CD4-positive, alpha-beta memory T cell (primary cell): Measurements from ENCODE around the gene SNX33. TPM values are rescaled to one million over a fixed set of nuclear protein-coding genes. Genes with fewer than 3 reads are reported as not detected.

Source experiments
- CTCF ChIA-PET: fragments of 350-600 bp; sonication (Branson Sonifier 250); formaldehyde crosslinking; loops from one replicate; lab custom pipeline; 2021; ENCODE audit warnings: inconsistent platforms; ENCODE audit not compliant: partially characterized antibody; lab: Charles Lee
- POLR2A ChIA-PET: fragments of 350-600 bp; sonication (Branson Sonifier 250); formaldehyde crosslinking; loops from one replicate; lab custom pipeline; 2021; ENCODE audit not compliant: partially characterized antibody; lab: Charles Lee
- DNase-seq, 5 donors: peaks; one replicate each; pipeline versions ENCODE4 v3.0.0 to v3.0.0-alpha.2; 2020 to 2022; ENCODE audit warnings: mixed read lengths in 1 of 5
- H3K27ac ChIP-seq: one replicate; pipeline ENCODE4 v1.7.0; 2013; ENCODE audit warnings: low read depth, low read length
- H3K27me3 ChIP-seq: 2 replicates; pipeline ENCODE4 v1.7.0; 2013; ENCODE audit warnings: mild to moderate bottlenecking, low read length, moderate library complexity; ENCODE audit not compliant: insufficient read depth
- H3K36me3 ChIP-seq: 2 replicates; pipeline ENCODE4 v1.7.0; 2013; ENCODE audit warnings: mild to moderate bottlenecking, low read length, moderate library complexity; ENCODE audit not compliant: insufficient read depth
- H3K4me1 ChIP-seq: 2 replicates; pipeline ENCODE4 v1.7.0; 2013; ENCODE audit warnings: mild to moderate bottlenecking, low read length, moderate library complexity; ENCODE audit not compliant: insufficient read depth
- H3K4me3 ChIP-seq, 2 donors: one replicate each; pipeline ENCODE4 v1.7.0; 2013; ENCODE audit warnings: low read length in 2 of 2, mild to moderate bottlenecking in 1 of 2
- H3K9me3 ChIP-seq, 2 donors: one replicate each; pipeline ENCODE4 v1.7.0; 2013; ENCODE audit warnings: low read length in 2 of 2, control low read depth in 1 of 2; ENCODE audit not compliant: control insufficient read depth in 1 of 2
- H3K27ac Mint-ChIP-seq, 7 donors: one replicate each; pipeline ENCODE4 v1.8.0; 2020 to 2021; ENCODE audit warnings: mixed read lengths in 7 of 7, mild to moderate bottlenecking in 6 of 7, inconsistent platforms in 3 of 7, moderate library complexity in 3 of 7
- H3K27me3 Mint-ChIP-seq, 2 donors: one replicate each; pipeline ENCODE4 v1.8.0; 2020 to 2021; ENCODE audit warnings: mixed read lengths in 2 of 2
- H3K36me3 Mint-ChIP-seq, 2 donors: one replicate each; pipeline ENCODE4 v1.8.0; 2020 to 2021; ENCODE audit warnings: mixed read lengths in 2 of 2, inconsistent platforms in 1 of 2, mild to moderate bottlenecking in 1 of 2
- H3K4me1 Mint-ChIP-seq, 4 donors: one replicate each; pipeline ENCODE4 v1.8.0; 2020 to 2021; ENCODE audit warnings: mixed read lengths in 4 of 4, mild to moderate bottlenecking in 1 of 4
- H3K4me3 Mint-ChIP-seq, 8 donors: one replicate each; pipeline ENCODE4 v1.8.0; 2020 to 2021; ENCODE audit warnings: mixed read lengths in 8 of 8, mild to moderate bottlenecking in 7 of 8, moderate library complexity in 6 of 8, inconsistent platforms in 3 of 8
- H3K9me3 Mint-ChIP-seq, 8 donors: one replicate each; pipeline ENCODE4 v1.8.0; 2020 to 2021; ENCODE audit warnings: mixed read lengths in 8 of 8, mild to moderate bottlenecking in 5 of 8, inconsistent platforms in 3 of 8, moderate library complexity in 1 of 8
- intact Hi-C: fragments of 100-400 bp; cut with micrococcal nuclease; formaldehyde crosslinking; loops from one replicate; pipeline ENCODE4 v1.15.1; 2023
- polyA plus RNA-seq, 2 donors: library from polyadenylated mRNA; unstranded; fragments of 300-500 nt; fragmentation: Illumina TruSeq; gene quantifications; one replicate each; pipeline ENCODE4 v1.2.3, GENCODE V29; 2021
- total RNA-seq, 2 experiments: library from RNA; stranded (reverse); gene quantifications; one replicate each; pipeline ENCODE4 v1.2.3, GENCODE V29; 2021

The SNX33 gene
- total and polyA plus RNA-seq, 4 experiments from 2014 or later: 0.33 to 3.8 (median 2.6) TPM

- H3K27ac ChIP-seq: no peak overlapping the region
- Mint-ChIP-seq H3K27ac (no peak overlapping the region), H3K27me3 (no peaks in the 10 kb centered on the region), H3K9me3 (no peaks in the 10 kb centered on the region), H3K36me3 (no peaks in the 10 kb centered on the region), H3K4me1 (no peaks in the 10 kb centered on the region), H3K4me3 (no peak overlapping the region)
- POLR2A ChIA-PET: interaction anchor here (0.9 kb wide), 1 partner anchor 12 kb away, joined by 3 read pairs; no protein-coding TSS in a partner anchor
- no peaks in the 10 kb centered on the region for H3K9me3 ChIP-seq
- no peak for DNase-seq
- no peaks in the 10 kb centered on the region for H3K36me3 ChIP-seq
- intact Hi-C loops: no loop called here
- no peaks in the 10 kb centered on the region for H3K4me1 ChIP-seq
- H3K4me3 ChIP-seq: no peak overlapping the region
- CTCF ChIA-PET: interaction anchor here (0.6 kb wide), 1 partner anchor 1210 kb away, joined by 3 read pairs; no protein-coding TSS in a partner anchor
- no peaks in the 10 kb centered on the region for H3K27me3 ChIP-seq
These were observed 24.3 kb downstream of the SNX33 start for GRCh38 chr15:75671730-75672602.

DNA sequence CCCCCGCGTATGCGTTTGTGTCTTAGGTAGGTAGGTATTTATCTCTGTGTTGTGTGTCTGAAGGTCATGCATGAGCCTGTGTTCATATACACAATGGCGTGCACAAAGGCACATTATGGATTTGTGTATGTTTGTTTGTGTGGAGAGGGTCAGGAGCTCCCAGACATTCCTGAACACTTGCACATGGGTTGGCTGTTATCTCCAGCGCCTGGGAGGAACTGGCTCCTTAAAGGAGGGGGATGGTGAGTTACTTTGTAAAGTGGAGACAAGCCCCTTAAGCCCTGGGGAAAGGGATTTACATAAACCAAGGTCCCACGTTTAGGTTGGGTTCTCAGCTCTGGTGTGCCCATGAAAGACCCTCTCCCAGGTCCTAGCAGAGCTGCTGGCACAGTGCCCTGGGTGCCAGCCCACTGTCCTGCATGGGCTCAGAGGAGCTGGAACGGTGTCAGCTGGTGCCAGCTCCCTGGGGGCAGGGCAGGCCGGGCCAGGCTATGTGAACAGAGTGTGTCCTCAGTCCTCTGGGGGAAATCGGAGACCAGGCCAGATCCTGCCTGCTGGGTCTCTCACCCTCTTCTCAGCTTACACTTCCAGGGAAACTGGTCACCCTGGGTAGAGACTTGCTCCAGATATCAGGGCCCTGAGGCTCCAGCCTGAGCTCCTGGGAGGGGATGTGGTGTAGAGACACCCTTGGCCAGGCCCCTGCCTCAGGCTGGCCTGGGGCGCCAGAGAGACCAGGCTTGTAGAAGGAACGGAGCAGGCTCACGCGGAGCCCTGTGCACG is 25.1 kb downstream of the SNX33 start:
- no peaks in the 10 kb centered on the region for H3K36me3 ChIP-seq
- Mint-ChIP-seq H3K27me3 (no peaks in the 10 kb centered on the region), H3K36me3 (no peaks in the 10 kb centered on the region), H3K9me3 (no peaks in the 10 kb centered on the region), H3K4me1 (no peaks in the 10 kb centered on the region), H3K27ac (no peak overlapping the region), H3K4me3 (no peak overlapping the region)
- H3K27me3 ChIP-seq: no peaks in the 10 kb centered on the region
- no peak for DNase-seq
- POLR2A ChIA-PET: no interaction called here
- intact Hi-C loops: no loop called here
- no peaks in the 10 kb centered on the region for H3K4me1 ChIP-seq
- CTCF ChIA-PET: interaction anchor here (0.5 kb wide), 1 partner anchor 166 kb away, joined by 3 read pairs; no protein-coding TSS in a partner anchor
- no peaks in the 10 kb centered on the region for H3K9me3 ChIP-seq
- no peak overlapping the region for H3K27ac ChIP-seq
- no peak overlapping the region for H3K4me3 ChIP-seq

- no peak for DNase-seq
- Mint-ChIP-seq H3K27me3 (no peaks in the 10 kb centered on the region), H3K4me3 (no peak overlapping the region), H3K36me3 (no peaks in the 10 kb centered on the region), H3K27ac (no peak overlapping the region), H3K4me1 (no peaks in the 10 kb centered on the region), H3K9me3 (no peaks in the 10 kb centered on the region)
- Histone ChIP-seq H3K4me3 (no peak overlapping the region), H3K4me1 (no peaks in the 10 kb centered on the region), H3K27ac (no peak overlapping the region), H3K36me3 (no peaks in the 10 kb centered on the region), H3K9me3 (no peaks in the 10 kb centered on the region), H3K27me3 (no peaks in the 10 kb centered on the region)
- ChIA-PET CTCF (no interaction called here), POLR2A (no interaction called here)
- intact Hi-C loops: no loop called here
These were observed 25.9 kb downstream of the SNX33 start for GRCh38 chr15:75673426-75674235.

GRCh38 chr15:75674366-75674765 is 26.7 kb downstream of the SNX33 start:
- H3K27ac ChIP-seq: no peak overlapping the region
- H3K4me3 Mint-ChIP-seq: no peak overlapping the region
- no peaks in the 10 kb centered on the region for H3K9me3 ChIP-seq
- no peaks in the 10 kb centered on the region for H3K36me3 Mint-ChIP-seq
- H3K4me1 ChIP-seq: no peaks in the 10 kb centered on the region
- ChIA-PET POLR2A (no interaction called here), CTCF (no interaction called here)
- no peaks in the 10 kb centered on the region for H3K27me3 Mint-ChIP-seq
- intact Hi-C loops: no loop called here
- no peaks in the 10 kb centered on the region for H3K4me1 Mint-ChIP-seq
- no peak overlapping the region for H3K27ac Mint-ChIP-seq
- H3K4me3 ChIP-seq: no peak overlapping the region
- DNase-seq: no peak
- H3K27me3 ChIP-seq: no peaks in the 10 kb centered on the region
- H3K9me3 Mint-ChIP-seq: no peaks in the 10 kb centered on the region
- H3K36me3 ChIP-seq: no peaks in the 10 kb centered on the region

- intact Hi-C loops: no loop called here
- CTCF ChIA-PET: interaction anchor here (1.3 kb wide), 1 partner anchor 10 kb away, joined by 3 read pairs; no protein-coding TSS in a partner anchor
These were observed 28.1 kb downstream of the SNX33 start for GRCh38 chr15:75675579-75676404.

DNA sequence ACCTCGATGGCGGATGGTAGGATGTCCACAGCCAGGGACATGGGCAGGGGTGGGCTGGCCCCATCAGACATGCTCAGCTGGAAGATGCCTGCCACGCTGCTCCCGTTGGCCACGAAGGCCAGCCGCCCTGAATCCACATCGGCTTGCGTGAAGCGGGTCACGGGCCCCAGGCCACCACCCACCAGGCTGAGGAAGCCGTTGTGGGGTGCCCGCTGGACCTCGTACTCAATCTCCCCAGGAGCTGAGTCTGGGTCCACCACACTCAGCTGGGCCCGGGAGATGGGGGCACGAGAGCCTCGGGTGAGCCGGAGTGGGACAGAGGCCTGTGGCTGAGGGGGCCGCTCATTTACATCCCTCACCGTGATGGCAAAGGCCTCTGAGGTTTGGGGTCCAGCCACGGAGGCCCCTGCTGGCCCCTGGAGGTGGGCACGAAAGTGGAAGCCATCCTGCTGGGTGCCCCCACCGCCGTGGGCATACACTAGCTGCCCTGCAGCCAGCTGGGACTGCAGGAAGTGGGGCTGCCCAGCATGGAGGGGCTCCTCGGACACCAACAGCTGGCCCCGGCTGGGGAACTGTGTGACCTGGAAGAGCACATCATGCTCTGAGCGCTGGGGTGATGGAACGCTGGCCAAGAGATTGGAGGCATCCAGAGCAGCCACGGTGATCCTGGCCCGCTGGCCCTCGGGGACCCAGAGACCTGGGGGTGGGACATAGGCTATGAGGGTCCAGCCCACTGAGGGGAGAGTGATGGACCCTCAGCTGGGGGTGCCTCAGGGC is 29.2 kb downstream of the SNX33 start:
- Mint-ChIP-seq H3K27me3 (no peaks in the 10 kb centered on the region), H3K9me3 (no peaks in the 10 kb centered on the region), H3K36me3 (no peaks in the 10 kb centered on the region), H3K4me3 (no peak overlapping the region), H3K27ac (no peak overlapping the region), H3K4me1 (no peaks in the 10 kb centered on the region)
- no peaks in the 10 kb centered on the region for H3K4me1 ChIP-seq
- CTCF ChIA-PET: interaction anchor here (1.3 kb wide), 1 partner anchor 9 kb away, joined by 3 read pairs; no protein-coding TSS in a partner anchor
- H3K9me3 ChIP-seq: no peaks in the 10 kb centered on the region
- intact Hi-C loops: no loop called here
- H3K4me3 ChIP-seq: no peak overlapping the region
- H3K27ac ChIP-seq: no peak overlapping the region
- POLR2A ChIA-PET: no interaction called here
- no peak for DNase-seq
- no peaks in the 10 kb centered on the region for H3K36me3 ChIP-seq
- no peaks in the 10 kb centered on the region for H3K27me3 ChIP-seq

More at GRCh38 chr15:75675579-75676404, 28.1 kb downstream of the SNX33 start:
- DNase-seq: no peak
- POLR2A ChIA-PET: no interaction called here
- Mint-ChIP-seq H3K4me1 (no peaks in the 10 kb centered on the region), H3K9me3 (no peaks in the 10 kb centered on the region), H3K4me3 (no peak overlapping the region), H3K27ac (no peak overlapping the region), H3K27me3 (no peaks in the 10 kb centered on the region), H3K36me3 (no peaks in the 10 kb centered on the region)
- H3K9me3 ChIP-seq: no peaks in the 10 kb centered on the region
- no peak overlapping the region for H3K27ac ChIP-seq
- H3K36me3 ChIP-seq: no peaks in the 10 kb centered on the region
- no peaks in the 10 kb centered on the region for H3K4me1 ChIP-seq
- no peak overlapping the region for H3K4me3 ChIP-seq
- H3K27me3 ChIP-seq: no peaks in the 10 kb centered on the region
